Umbilical cord (tissue), 2 donors: ENCODE measurements around the gene UST. TPM values are rescaled to one million over a fixed set of nuclear protein-coding genes. Genes with fewer than 3 reads are reported as not detected.
"Not testable (repeated sequence)": the region's sequence is repeated elsewhere in the genome, so short reads cannot be mapped to it uniquely, and the experiment has no call there.

Source experiments
- DNase-seq: peaks from one replicate; pipeline ENCODE4 v3.0.0-alpha.2; 2015; ENCODE audit warnings: low spot score
- total RNA-seq: library from RNA; depleted of rRNA; stranded (reverse); fragments of >200 nt; gene quantifications from one replicate; pipeline ENCODE4 v1.2.3, GENCODE V29; 2014; ENCODE audit warnings: low replicate concordance; ENCODE audit not compliant: insufficient read depth

Gene UST
- total RNA-seq, 1 donor from 2014 or later = 39.7 TPM

- DNase-seq = peak; percentile 89
Observed at GRCh38 chr6:148947621-148948444, 201.0 kb downstream of the UST start.

GRCh38 chr6:148951662-148952061, 204.8 kb downstream of the UST start:
- DNase-seq = no peak

GRCh38 chr6:148952147-148953035, 205.6 kb downstream of the UST start:
- DNase-seq = peak; percentile 90

GRCh38 chr6:148954461-148954860, 207.6 kb downstream of the UST start:
- DNase-seq = no peak

- no peak for DNase-seq
Observed at GRCh38 chr6:148954934-148955333, 208.1 kb downstream of the UST start.

- DNase-seq = peak; percentile 77
Observed at GRCh38 chr6:148955441-148955840, 208.6 kb downstream of the UST start.

- DNase-seq = not testable (repeated sequence)
Observed at GRCh38 chr6:148956163-148956562, 209.3 kb downstream of the UST start.

GRCh38 chr6:148957752-148958151, 210.9 kb downstream of the UST start:
- DNase-seq = no peak

GRCh38 chr6:148959008-148959407, 212.2 kb downstream of the UST start:
- no peak for DNase-seq

- no peak for DNase-seq
Observed at GRCh38 chr6:148959501-148959900, 212.7 kb downstream of the UST start.

GRCh38 chr6:148962854-148963515, 216.2 kb downstream of the UST start:
- DNase-seq = no peak

GRCh38 chr6:148963738-148964137, 216.9 kb downstream of the UST start:
- DNase-seq = no peak

GRCh38 chr6:148964467-148964866, 217.6 kb downstream of the UST start:
- no peak for DNase-seq

- DNase-seq = no peak
Observed at GRCh38 chr6:148965287-148965686, 218.5 kb downstream of the UST start.

GRCh38 chr6:148967011-148967520, 220.2 kb downstream of the UST start:
- DNase-seq = no peak

GRCh38 chr6:148967541-148967956, 220.7 kb downstream of the UST start:
- DNase-seq = peak; percentile 66

- DNase-seq = peak; percentile 81
Observed at GRCh38 chr6:148968771-148969602, 222.2 kb downstream of the UST start.

- DNase-seq = no peak
Observed at GRCh38 chr6:148969603-148970061, 222.8 kb downstream of the UST start.

GRCh38 chr6:148971031-148971927, 224.4 kb downstream of the UST start:
- no peak for DNase-seq

- no peak for DNase-seq
Observed at GRCh38 chr6:148972481-148972880, 225.7 kb downstream of the UST start.
